Measurements from ENCODE around the gene EML4. TPM values are rescaled to one million over a fixed set of nuclear protein-coding genes. Genes with fewer than 3 reads are reported as not detected.

Gene EML4
- total RNA-seq, 1 experiment from 2014 or later = 31.2 TPM

DNA sequence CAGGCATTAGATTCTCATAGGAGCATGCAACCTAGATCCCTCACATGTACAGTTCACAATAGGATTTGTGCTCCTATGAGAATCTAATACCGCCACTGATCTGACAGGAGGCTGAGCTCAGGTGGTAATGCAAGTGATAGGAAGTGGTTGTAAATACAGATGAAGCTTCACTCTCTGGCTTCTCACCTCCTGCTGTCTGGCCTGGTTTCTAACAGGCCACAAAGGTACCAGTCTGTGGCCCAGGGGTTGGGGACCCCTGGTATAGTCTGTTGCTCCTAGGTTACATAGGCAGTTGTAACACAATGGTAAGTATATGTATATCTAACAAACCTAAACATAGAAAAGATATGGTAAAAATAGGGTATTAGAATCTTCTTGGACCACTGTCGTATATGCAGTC, 81.8 kb downstream of the EML4 start:
- CTCF ChIA-PET = interaction anchor here (1.0 kb wide), 1 partner anchor 156 kb away, joined by 3 read pairs; no protein-coding TSS in a partner anchor
- no peak for DNase-seq (ENCODE audit: unreplicated experiment)
- Mint-ChIP-seq H3K27me3 (ENCODE audit: insufficient read depth, unreplicated experiment) (no peaks in the 10 kb centered on the region), H3K4me1 (ENCODE audit: insufficient read depth, unreplicated experiment) (peaks cover 5% of the 10 kb centered on the region), H3K27ac (ENCODE audit: low read depth, unreplicated experiment) (no peak overlapping the region), H3K9me3 (ENCODE audit: unreplicated experiment) (no peaks in the 10 kb centered on the region), H3K4me3 (ENCODE audit: unreplicated experiment) (no peak overlapping the region), H3K36me3 (ENCODE audit: insufficient read depth, unreplicated experiment) (peaks cover 13% of the 10 kb centered on the region)
- POLR2A ChIA-PET = no interaction called here
- TF ChIP-seq CTCF (IDR thresholded peaks at IDR 0.05; ENCODE audit: unreplicated experiment) = no peak
- BruUV-seq (replicated peaks) = no TSS peak
- intact Hi-C loops (cut with micrococcal nuclease) = no loop called here

DNA sequence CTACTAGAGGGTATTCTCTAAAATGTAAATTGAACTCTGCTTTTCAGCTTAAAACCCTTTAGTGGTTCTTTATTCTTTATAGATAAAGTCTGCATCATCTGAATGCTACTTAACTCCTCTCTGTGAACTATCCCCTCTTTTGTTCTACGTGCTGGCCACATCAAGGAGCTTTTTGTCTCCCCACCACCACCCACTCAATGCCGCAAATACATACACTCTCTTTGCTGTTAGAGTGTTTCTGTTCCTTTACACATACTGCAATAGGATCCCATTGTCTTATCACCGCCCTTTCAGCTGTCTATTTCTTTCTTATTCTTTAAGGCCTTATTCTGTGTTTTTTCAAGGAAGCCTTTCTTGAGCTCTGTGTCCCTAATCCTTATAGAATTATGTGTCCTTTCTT, 83.3 kb downstream of the EML4 start:
- Mint-ChIP-seq H3K27ac (ENCODE audit: low read depth, unreplicated experiment) (no peak overlapping the region), H3K4me3 (ENCODE audit: unreplicated experiment) (no peak overlapping the region), H3K4me1 (ENCODE audit: insufficient read depth, unreplicated experiment) (peaks cover 5% of the 10 kb centered on the region), H3K27me3 (ENCODE audit: insufficient read depth, unreplicated experiment) (no peaks in the 10 kb centered on the region), H3K9me3 (ENCODE audit: unreplicated experiment) (no peaks in the 10 kb centered on the region), H3K36me3 (ENCODE audit: insufficient read depth, unreplicated experiment) (peaks cover 10% of the 10 kb centered on the region)
- ChIA-PET POLR2A (interaction anchor here (0.5 to 0.7 kb wide), 3 partner anchors 18 to 272 kb away, joined by 3 to 4 read pairs (median 3); no protein-coding TSS in a partner anchor), CTCF (interaction anchor here (1.3 kb wide), 1 partner anchor 12 kb away, joined by 4 read pairs; no protein-coding TSS in a partner anchor)
- no peak for DNase-seq (ENCODE audit: unreplicated experiment)
- no TSS peak for BruUV-seq (replicated peaks)
- intact Hi-C loops (cut with micrococcal nuclease) = no loop called here
- TF ChIP-seq CTCF (IDR thresholded peaks at IDR 0.05; ENCODE audit: unreplicated experiment) = no peak

- Mint-ChIP-seq H3K36me3 (ENCODE audit: insufficient read depth, unreplicated experiment) (peaks cover 12% of the 10 kb centered on the region), H3K4me1 (ENCODE audit: insufficient read depth, unreplicated experiment) (peaks cover 5% of the 10 kb centered on the region), H3K27me3 (ENCODE audit: insufficient read depth, unreplicated experiment) (no peaks in the 10 kb centered on the region), H3K27ac (ENCODE audit: low read depth, unreplicated experiment) (no peak overlapping the region), H3K9me3 (ENCODE audit: unreplicated experiment) (no peaks in the 10 kb centered on the region), H3K4me3 (ENCODE audit: unreplicated experiment) (no peak overlapping the region)
- intact Hi-C loops (cut with micrococcal nuclease) = no loop called here
- DNase-seq (ENCODE audit: unreplicated experiment) = no peak
- no peak for TF ChIP-seq CTCF (IDR thresholded peaks at IDR 0.05; ENCODE audit: unreplicated experiment)
- no TSS peak for BruUV-seq (replicated peaks)
- ChIA-PET CTCF (interaction anchor here (0.7 kb wide), 1 partner anchor 401 kb away, joined by 3 read pairs; no protein-coding TSS in a partner anchor), POLR2A (no interaction called here)
These were observed 85.2 kb downstream of the EML4 start for GRCh38 chr2:42254186-42254895.

- DNase-seq (ENCODE audit: unreplicated experiment) = no peak
- intact Hi-C loops (cut with micrococcal nuclease) = no loop called here
- TF ChIP-seq CTCF (IDR thresholded peaks at IDR 0.05; ENCODE audit: unreplicated experiment) = no peak
- no peaks in the 10 kb centered on the region for H3K27me3 Mint-ChIP-seq (ENCODE audit: insufficient read depth, unreplicated experiment)
- no peaks in the 10 kb centered on the region for H3K9me3 Mint-ChIP-seq (ENCODE audit: unreplicated experiment)
- POLR2A ChIA-PET = no interaction called here
- BruUV-seq (replicated peaks) = no TSS peak
- CTCF ChIA-PET = no interaction called here
- no peaks in the 10 kb centered on the region for H3K4me1 Mint-ChIP-seq (ENCODE audit: insufficient read depth, unreplicated experiment)
- H3K27ac Mint-ChIP-seq (ENCODE audit: low read depth, unreplicated experiment) = no peak overlapping the region
- peaks cover 12% of the 10 kb centered on the region for H3K36me3 Mint-ChIP-seq (ENCODE audit: insufficient read depth, unreplicated experiment)
- no peak overlapping the region for H3K4me3 Mint-ChIP-seq (ENCODE audit: unreplicated experiment)
These were observed 87.4 kb downstream of the EML4 start for GRCh38 chr2:42256505-42256904.

Measured in MCF 10A (cell line).